HCT116 (cell line): Measurements from ENCODE around the gene DHX16. TPM values are rescaled to one million over a fixed set of nuclear protein-coding genes. Genes with fewer than 3 reads are reported as not detected.

Experiments used
- ATAC-seq: fragments of 200-7000 bp; cut with Tn5 transposase; 2 replicates; pipeline ENCODE4 v1.9.1; 2020; ENCODE audit warnings: mild to moderate bottlenecking, moderate library complexity
- BruUV-seq: library from RNA; stranded (reverse); fragments of 400-500 nt; replicated peaks from 2 replicates; lab custom pipeline; 2021; lab: Mats Ljungman, UMichigan
- CTCF ChIA-PET: fragments of 300-600 bp; sonication (Branson Sonifier 250); formaldehyde crosslinking; loops from one replicate; lab custom pipeline; 2021; ENCODE audit warnings: antibody characterized with exemption; lab: Charles Lee
- POLR2A ChIA-PET: fragments of 300-600, 350-600 bp; sonication (Branson Sonifier 250); formaldehyde crosslinking; loops from one replicate; lab custom pipeline; 2021; ENCODE audit warnings: antibody characterized with exemption; lab: Charles Lee
- RAD21 ChIA-PET, 2 experiments: fragments of 300-600 bp; sonication (Branson Sonifier 250); formaldehyde crosslinking; loops; one replicate each; lab custom pipeline; 2023; ENCODE audit warnings: low total read pairs in 2 of 2; ENCODE audit not compliant: uncharacterized antibody in 2 of 2, unreplicated experiment in 2 of 2, low non-redundant PET in 1 of 2; lab: Charles Lee
- DNase-seq: peaks from one replicate; pipeline ENCODE4 v3.0.0-alpha.2; 2010; ENCODE audit warnings: low read depth, low spot score
- H2AFZ ChIP-seq: fragments of 200-600 bp; shearing (Covaris generic), sonication (generic); 2 replicates; pipeline ENCODE4 v1.6.1; 2017; ENCODE audit warnings: low read depth, mixed run types, mixed read lengths, antibody characterized with exemption, low read length; ENCODE audit not compliant: poor library complexity, severe bottlenecking
- H3K27ac ChIP-seq: 2 replicates; pipeline ENCODE4 v1.5.1; 2012; ENCODE audit warnings: low read depth, low read length
- H3K27me3 ChIP-seq: fragments of 200-600 bp; sonication (generic); 2 replicates; pipeline ENCODE4 v1.6.1; 2016; ENCODE audit warnings: mixed run types, low read length, mixed read lengths; ENCODE audit not compliant: insufficient read depth
- H3K36me3 ChIP-seq, 2 experiments: fragments of 200-500 bp in 1 of 2; fragments of 200-600 bp in 1 of 2; sonication (Bioruptor generic) in 1 of 2; sonication (generic) in 1 of 2; 2 replicates each; pipeline versions ENCODE4 v1.5.1 to v1.6.1; 2014 to 2016; ENCODE audit warnings: low read length in 2 of 2, inconsistent platforms in 1 of 2, mixed read lengths in 1 of 2, mixed run types in 1 of 2; ENCODE audit not compliant: insufficient read depth in 2 of 2, control insufficient read depth in 1 of 2
- H3K4me1 ChIP-seq, 2 experiments: fragments of 200-600 bp in 1 of 2; sonication (generic) in 1 of 2; 2 replicates each; pipeline versions ENCODE4 v1.5.1 to v1.6.1; 2012 to 2017; ENCODE audit warnings: low read length in 2 of 2, inconsistent platforms in 1 of 2, mild to moderate bottlenecking in 1 of 2, mixed read lengths in 1 of 2, mixed run types in 1 of 2, moderate library complexity in 1 of 2; ENCODE audit not compliant: insufficient read depth in 2 of 2, control insufficient read depth in 1 of 2
- H3K4me2 ChIP-seq: fragments of 200-600 bp; sonication (generic); 2 replicates; pipeline ENCODE4 v1.6.1; 2017; ENCODE audit warnings: mixed run types, low read length, mixed read lengths
- H3K4me3 ChIP-seq, 2 experiments: fragments of 200-600 bp in 1 of 2; sonication (generic) in 1 of 2; replicated peaks in 1 of 2; 2 replicates each; pipeline ENCODE4 v1.5.1; 2011 to 2016; ENCODE audit warnings: low read length in 2 of 2, control low read depth in 1 of 2, low read depth in 1 of 2, mild to moderate bottlenecking in 1 of 2, mixed read lengths in 1 of 2, mixed run types in 1 of 2
- H3K79me2 ChIP-seq: fragments of 200-600 bp; sonication (generic); 2 replicates; pipeline ENCODE4 v1.6.1; 2017; ENCODE audit warnings: mild to moderate bottlenecking, mixed run types, low read length, moderate library complexity, mixed read lengths; ENCODE audit not compliant: insufficient read depth
- H3K9ac ChIP-seq: fragments of 200-600 bp; sonication (generic); 2 replicates; pipeline ENCODE4 v1.6.1; 2016; ENCODE audit warnings: low read length, mixed read lengths
- H3K9me2 ChIP-seq: fragments of 200-600 bp; sonication (generic), shearing (Covaris generic); 2 replicates; pipeline ENCODE4 v1.6.1; 2017; ENCODE audit warnings: mixed run types, mild to moderate bottlenecking, moderate library complexity; ENCODE audit not compliant: insufficient read depth
- H3K9me3 ChIP-seq, 2 experiments: fragments of 200-500 bp in 1 of 2; fragments of 200-600 bp in 1 of 2; sonication (Bioruptor generic) in 1 of 2; sonication (generic) in 1 of 2; 2 replicates each; pipeline ENCODE4 v1.6.1; 2014 to 2017; ENCODE audit warnings: low read length in 2 of 2, mixed read lengths in 2 of 2, inconsistent platforms in 1 of 2, low read depth in 1 of 2, mild to moderate bottlenecking in 1 of 2, mixed run types in 1 of 2, moderate library complexity in 1 of 2; ENCODE audit not compliant: control insufficient read depth in 1 of 2, insufficient read depth in 1 of 2
- H4K20me1 ChIP-seq: fragments of 200-600 bp; sonication (generic), shearing (Covaris generic); 2 replicates; pipeline ENCODE4 v1.6.1; 2017; ENCODE audit warnings: mixed run types, mild to moderate bottlenecking, moderate library complexity; ENCODE audit not compliant: insufficient read depth
- ATF3 ChIP-seq: IDR thresholded peaks from 2 replicates; pipeline ENCODE4 v1.6.1; 2012
- CBX3 ChIP-seq: IDR thresholded peaks from 2 replicates; pipeline ENCODE4 v1.6.1; 2012; ENCODE audit warnings: low read depth
- CEBPB ChIP-seq: IDR thresholded peaks from 2 replicates; pipeline ENCODE4 v1.6.1; 2012; ENCODE audit warnings: low read depth
- ELF1 ChIP-seq: IDR thresholded peaks from 2 replicates; pipeline ENCODE4 v1.6.1; 2012; ENCODE audit warnings: low read depth, borderline replicate concordance
- EZH2 ChIP-seq: fragments of 200-600 bp; sonication (generic); IDR thresholded peaks from 2 replicates; pipeline ENCODE4 v1.6.1; 2017; ENCODE audit warnings: antibody characterized with exemption, mixed run types
- FOSL1 ChIP-seq: IDR thresholded peaks from 2 replicates; pipeline ENCODE4 v1.6.1; 2012; ENCODE audit warnings: low read depth
- JUND ChIP-seq: IDR thresholded peaks from 2 replicates; pipeline ENCODE4 v1.6.1; 2012
- POLR2A ChIP-seq: IDR thresholded peaks from 2 replicates; pipeline ENCODE4 v1.7.0; 2011; ENCODE audit warnings: borderline replicate concordance; ENCODE audit not compliant: insufficient read depth, insufficient read length; ENCODE audit errors: extremely low read depth
- REST ChIP-seq: IDR thresholded peaks from 2 replicates; pipeline ENCODE4 v1.6.1; 2012; ENCODE audit warnings: low read depth
- SIN3A ChIP-seq: IDR thresholded peaks from 2 replicates; pipeline ENCODE4 v1.6.1; 2012; ENCODE audit warnings: low read depth
- SRF ChIP-seq: IDR thresholded peaks from 2 replicates; pipeline ENCODE4 v1.6.1; 2012; ENCODE audit warnings: low read depth
- ZBTB33 ChIP-seq: IDR thresholded peaks from 2 replicates; pipeline ENCODE4 v1.6.1; 2011; ENCODE audit warnings: mild to moderate bottlenecking, low read length, moderate library complexity; ENCODE audit not compliant: insufficient replicate concordance; ENCODE audit errors: extremely low read depth
- ZFX ChIP-seq: fragments of 450-650 bp; IDR thresholded peaks from 2 replicates; pipeline ENCODE4 v1.6.1; 2017
- ZNF274 ChIP-seq: fragments of 200-500 bp; sonication (Bioruptor generic); IDR thresholded peaks from 2 replicates; pipeline ENCODE4 v1.6.1; 2014; ENCODE audit warnings: mild to moderate bottlenecking, low read depth, low read length, inconsistent platforms
- intact Hi-C: fragments of 100-400 bp; cut with micrococcal nuclease; formaldehyde crosslinking; loops from 2 replicates; pipeline ENCODE4 v1.10.0; 2022
- total RNA-seq: library from RNA; stranded (reverse); gene quantifications from one replicate; pipeline ENCODE4 v1.2.1, GENCODE V29; 2021; ENCODE audit not compliant: unreplicated experiment
- TF ChIP-seq, protein P1 (sequence below): IDR thresholded peaks from 2 replicates; pipeline ENCODE4 v1.6.1; 2012
- TF ChIP-seq, protein P2 (sequence below), 3 experiments: fragments of 200-600 bp in 1 of 3; sonication (generic) in 1 of 3; IDR thresholded peaks in 2 of 3; conservative IDR thresholded peaks in 1 of 3; 2 replicates each; pipeline ENCODE4 v1.5.1; 2012 to 2017; ENCODE audit warnings: low read depth in 2 of 3, low read length in 2 of 3, antibody characterized with exemption in 1 of 3, borderline replicate concordance in 1 of 3, control low read depth in 1 of 3, mild to moderate bottlenecking in 1 of 3, mixed read lengths in 1 of 3, mixed run types in 1 of 3, moderate library complexity in 1 of 3; ENCODE audit not compliant: insufficient read depth in 1 of 3

Gene DHX16
- total RNA-seq, 1 experiment from 2014 or later = 46.0 TPM

- H3K9me2 ChIP-seq = no peaks in the 10 kb centered on the region
- no peak for TF ChIP-seq SIN3A
- TF ChIP-seq REST = no peak
- TF ChIP-seq SRF = no peak
- no peak for TF ChIP-seq ZBTB33
- TF ChIP-seq ZNF274 = no peak
- no peak for TF ChIP-seq JUND
- no peak for TF ChIP-seq ATF3
- TF ChIP-seq CBX3 = no peak
- TF ChIP-seq EZH2 = no peak
- TF ChIP-seq, protein P1, sequence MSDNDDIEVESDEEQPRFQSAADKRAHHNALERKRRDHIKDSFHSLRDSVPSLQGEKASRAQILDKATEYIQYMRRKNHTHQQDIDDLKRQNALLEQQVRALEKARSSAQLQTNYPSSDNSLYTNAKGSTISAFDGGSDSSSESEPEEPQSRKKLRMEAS = no peak
- no peak for TF ChIP-seq ELF1
- TF ChIP-seq, protein P2, sequence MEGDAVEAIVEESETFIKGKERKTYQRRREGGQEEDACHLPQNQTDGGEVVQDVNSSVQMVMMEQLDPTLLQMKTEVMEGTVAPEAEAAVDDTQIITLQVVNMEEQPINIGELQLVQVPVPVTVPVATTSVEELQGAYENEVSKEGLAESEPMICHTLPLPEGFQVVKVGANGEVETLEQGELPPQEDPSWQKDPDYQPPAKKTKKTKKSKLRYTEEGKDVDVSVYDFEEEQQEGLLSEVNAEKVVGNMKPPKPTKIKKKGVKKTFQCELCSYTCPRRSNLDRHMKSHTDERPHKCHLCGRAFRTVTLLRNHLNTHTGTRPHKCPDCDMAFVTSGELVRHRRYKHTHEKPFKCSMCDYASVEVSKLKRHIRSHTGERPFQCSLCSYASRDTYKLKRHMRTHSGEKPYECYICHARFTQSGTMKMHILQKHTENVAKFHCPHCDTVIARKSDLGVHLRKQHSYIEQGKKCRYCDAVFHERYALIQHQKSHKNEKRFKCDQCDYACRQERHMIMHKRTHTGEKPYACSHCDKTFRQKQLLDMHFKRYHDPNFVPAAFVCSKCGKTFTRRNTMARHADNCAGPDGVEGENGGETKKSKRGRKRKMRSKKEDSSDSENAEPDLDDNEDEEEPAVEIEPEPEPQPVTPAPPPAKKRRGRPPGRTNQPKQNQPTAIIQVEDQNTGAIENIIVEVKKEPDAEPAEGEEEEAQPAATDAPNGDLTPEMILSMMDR (IDR thresholded peaks at IDR 0.05 in 2 of 3, conservative IDR thresholded peaks at IDR 0.05 in 1 of 3; ENCODE audit: borderline replicate concordance in 1 of 3, insufficient read depth in 1 of 3, low read depth in 2 of 3, low read length in 2 of 3) = no peak
- TF ChIP-seq POLR2A = no peak
- TF ChIP-seq FOSL1 = no peak
- TF ChIP-seq CEBPB = no peak
- TF ChIP-seq ZFX = no peak
- TF ChIP-seq, all 23 proteins: peak for 0
- ChIA-PET CTCF (no interaction called here), RAD21 (no interaction called here), POLR2A (no interaction called here)
- no peak overlapping the region for H2AFZ ChIP-seq
- ATAC-seq (no peak), DNase-seq (no peak)
- no peak overlapping the region for H3K27ac ChIP-seq
- no peaks in the 10 kb centered on the region for H3K4me1 ChIP-seq
- peaks cover 46 to 72% of the 10 kb centered on the region in 2 experiments; a peak in 3 of 4 replicates for H3K36me3 ChIP-seq
- H3K9me3 ChIP-seq = no peaks in the 10 kb centered on the region
- H3K9ac ChIP-seq = no peak overlapping the region
- no TSS peak for BruUV-seq
- no peaks in the 10 kb centered on the region for H4K20me1 ChIP-seq
- no peaks in the 10 kb centered on the region for H3K27me3 ChIP-seq
- no peaks in the 10 kb centered on the region for H3K79me2 ChIP-seq
- H3K4me3 ChIP-seq = no peak overlapping the region
- intact Hi-C loops = no loop called here
- H3K4me2 ChIP-seq = no peak overlapping the region
These were observed 17.7 kb downstream of the DHX16 start for GRCh38 chr6:30654798-30655742.
